Measurements from ENCODE around the gene GBA3.

The GBA3 gene

DNA sequence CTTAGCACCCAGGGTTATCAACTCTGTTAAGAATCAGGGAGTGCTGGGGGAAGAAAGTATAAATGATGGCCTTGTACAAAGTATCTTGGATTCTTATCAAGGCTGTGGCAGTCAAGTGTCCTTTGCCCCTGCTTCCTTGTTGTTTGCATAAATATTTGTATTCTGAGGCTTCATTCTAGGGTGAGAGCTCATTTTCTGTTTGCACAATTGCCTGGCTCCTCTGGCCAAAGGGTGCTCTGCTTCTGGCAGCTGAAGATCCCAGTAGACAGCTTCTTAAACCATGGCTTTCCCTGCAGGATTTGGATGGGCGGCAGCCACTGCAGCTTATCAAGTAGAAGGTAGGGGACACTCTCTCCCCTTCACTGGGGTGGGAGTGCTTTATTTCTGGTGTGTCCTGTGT is at the start of gene GBA3:
GBA3 (plus strand) TSS at position 202 of the 400 bp plus-strand sequence.
- no peak for DNase-seq

DNA sequence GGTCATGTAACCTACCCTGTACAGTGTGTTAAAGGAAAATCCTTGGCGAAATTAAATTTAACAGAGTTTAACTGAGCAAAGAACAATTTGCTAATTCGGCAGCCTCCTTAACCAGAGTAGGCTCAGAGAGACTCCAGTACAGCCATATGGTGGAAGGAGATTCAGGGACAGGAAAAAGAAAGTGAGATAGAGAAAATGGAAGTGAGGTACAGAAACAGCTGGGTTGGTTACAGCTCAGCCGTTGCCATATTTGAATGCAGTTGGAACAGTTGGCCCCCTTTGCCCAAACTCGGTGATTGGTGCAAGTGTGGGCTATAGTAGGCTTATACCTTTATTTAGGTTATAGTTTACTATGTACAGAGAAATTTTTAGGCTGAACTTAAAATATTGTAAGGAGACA is 48.8 kb upstream of the GBA3 start:
- DNase-seq = no peak

DNA sequence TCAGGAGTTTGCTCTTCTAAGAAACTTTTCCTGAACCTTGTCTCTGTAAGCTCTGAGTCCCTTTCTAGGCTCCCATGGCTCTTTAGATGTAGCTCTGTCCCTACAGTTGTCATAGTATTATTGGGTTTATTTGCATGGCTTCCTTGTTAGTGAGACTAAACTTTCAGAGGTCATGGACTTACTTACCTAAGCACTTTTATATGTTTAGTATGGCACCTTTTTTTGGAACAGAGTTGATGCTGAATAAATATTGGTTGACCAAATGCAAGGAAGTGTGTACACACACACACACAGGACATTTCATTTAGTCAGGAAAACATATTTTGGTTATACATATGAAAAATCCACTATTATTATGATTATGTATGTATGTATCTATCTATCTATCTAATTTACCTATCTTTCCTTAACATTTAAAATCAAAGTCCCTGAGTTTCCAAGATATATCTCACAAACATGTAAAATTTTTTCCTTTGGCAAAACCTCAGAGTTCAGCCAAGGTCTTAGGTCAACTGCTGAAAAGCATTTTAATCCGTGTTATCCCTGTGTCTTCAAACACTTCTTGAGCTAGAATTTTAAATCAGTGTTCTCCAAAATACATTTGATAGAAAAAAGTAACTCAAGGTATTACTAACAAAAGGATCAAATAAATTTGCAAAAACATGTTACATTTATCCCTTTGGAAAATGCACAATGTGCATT is 47.1 kb upstream of the GBA3 start:
- no peak for DNase-seq

DNA sequence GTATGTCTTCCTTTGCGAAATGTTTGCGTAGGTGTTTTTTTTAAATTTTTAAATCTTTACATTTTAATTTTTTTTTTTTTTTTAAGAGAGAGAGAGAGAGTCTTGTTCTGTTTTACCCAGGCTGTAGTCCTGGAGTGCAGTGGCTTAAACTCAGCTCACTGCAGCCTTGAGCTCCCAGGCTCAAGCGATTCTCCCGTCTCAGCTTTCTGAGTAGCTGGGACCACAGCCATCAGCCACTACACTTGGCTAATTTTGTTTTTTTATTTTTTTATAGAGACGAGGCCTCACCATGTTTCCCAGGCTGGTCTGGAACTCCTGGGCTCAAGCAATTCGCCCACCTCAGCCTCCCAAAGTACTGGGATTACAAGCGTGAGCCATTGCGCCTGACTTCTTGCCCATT is 43.7 kb upstream of the GBA3 start:
- DNase-seq = no peak

DNA sequence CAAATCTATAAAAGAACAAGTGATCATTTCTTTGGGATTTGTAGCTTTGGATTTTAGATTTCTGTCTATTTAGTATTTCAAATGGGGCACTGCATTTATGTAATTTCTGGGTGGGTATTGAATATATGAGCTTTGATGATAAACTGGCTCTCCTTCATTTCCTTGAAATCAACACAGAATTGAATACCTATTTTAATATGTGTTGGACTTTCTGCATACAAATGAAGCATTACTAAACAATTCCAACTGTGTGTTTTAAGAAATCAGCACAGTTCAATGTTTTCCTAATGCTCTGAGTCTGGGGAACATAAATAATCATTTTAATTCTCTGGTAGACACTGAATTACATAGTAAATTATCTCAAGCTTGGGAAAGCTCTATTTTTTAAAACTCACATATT is 42.0 kb upstream of the GBA3 start:
- DNase-seq = no peak

DNA sequence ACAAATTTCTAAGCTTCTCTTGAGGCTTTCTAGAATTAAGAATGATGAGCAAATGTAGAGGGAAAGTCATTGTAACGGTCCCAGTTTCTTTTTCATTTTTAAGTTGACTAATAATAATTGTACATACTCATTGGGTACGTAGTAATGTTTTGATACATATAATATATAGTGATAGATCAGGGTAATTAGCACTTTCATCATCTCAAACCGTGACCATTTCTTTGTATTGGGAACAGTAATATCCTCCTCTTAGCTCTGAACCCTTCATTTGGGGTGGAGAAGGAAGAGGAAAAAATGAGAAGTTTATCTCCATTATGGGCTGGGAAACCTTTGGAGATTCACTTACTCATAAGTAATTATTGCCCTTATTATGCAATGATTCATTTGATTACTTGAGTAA is 39.0 kb upstream of the GBA3 start:
- no peak for DNase-seq

DNA sequence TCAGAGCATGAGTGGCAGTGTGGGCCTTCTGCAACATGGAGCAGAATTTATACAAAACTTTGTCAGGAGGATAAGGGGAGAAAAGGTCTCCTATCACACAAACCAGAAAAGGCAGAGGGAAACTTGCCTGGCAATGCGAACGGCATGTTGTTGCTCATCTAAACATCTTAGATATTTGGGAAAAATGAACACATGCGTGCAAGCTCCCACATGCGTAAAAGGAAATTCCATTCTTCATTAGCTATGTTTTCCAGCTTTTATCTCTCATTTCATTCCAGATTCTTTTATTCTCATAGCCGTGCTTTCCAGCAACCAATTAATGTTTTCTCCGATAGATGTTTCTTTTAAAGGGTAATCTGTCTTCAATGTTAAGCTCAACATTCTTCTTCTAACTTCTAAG is 31.3 kb upstream of the GBA3 start:
- DNase-seq = no peak

DNA sequence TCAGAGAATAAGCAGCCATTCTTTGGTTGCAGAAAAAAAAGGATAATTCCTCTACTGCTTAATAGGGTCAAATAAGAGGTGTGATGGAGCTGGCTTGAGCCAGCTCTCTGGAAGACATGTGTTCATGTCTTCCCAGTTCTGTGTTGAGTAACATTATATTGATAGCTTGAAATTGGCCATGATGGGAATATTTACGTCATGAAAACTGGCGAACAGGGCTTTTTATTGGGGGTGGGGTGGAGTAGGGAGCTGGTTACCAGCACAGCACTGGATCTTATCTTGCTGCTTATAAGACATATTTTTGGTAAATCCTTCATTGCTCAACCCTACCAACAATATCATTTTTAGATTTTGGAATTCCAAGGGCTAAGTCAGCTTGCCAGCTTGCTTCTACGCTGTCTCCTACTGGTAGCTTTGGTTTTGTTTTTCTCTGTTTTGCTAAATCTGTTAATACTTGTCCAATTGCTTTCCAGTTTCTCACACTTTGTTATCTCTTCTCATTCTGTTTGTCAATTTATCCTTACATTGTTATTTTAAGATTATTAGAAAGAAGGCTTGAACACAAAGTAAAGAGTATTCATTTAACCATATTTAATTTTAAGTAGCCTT is 25.3 kb upstream of the GBA3 start:
- no peak for DNase-seq

DNA sequence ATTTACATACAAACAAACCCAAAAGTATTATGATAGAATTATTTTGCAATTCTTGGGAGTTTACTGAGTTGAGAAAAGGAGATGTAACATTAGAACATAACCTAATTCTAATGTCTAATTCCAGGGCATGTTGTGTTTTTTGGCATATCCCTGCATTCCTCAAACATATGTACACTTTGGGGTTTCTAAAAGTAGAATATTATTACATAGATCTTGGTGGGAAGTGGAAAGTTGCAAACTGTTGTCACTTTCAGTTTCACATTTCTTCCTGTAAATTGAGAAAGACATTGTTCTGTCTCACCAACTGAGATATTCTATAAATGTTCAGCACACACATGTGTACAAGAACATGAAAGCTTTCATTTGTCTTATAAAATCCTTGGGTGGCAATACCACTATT is 24.4 kb upstream of the GBA3 start:
- no peak for DNase-seq

DNA sequence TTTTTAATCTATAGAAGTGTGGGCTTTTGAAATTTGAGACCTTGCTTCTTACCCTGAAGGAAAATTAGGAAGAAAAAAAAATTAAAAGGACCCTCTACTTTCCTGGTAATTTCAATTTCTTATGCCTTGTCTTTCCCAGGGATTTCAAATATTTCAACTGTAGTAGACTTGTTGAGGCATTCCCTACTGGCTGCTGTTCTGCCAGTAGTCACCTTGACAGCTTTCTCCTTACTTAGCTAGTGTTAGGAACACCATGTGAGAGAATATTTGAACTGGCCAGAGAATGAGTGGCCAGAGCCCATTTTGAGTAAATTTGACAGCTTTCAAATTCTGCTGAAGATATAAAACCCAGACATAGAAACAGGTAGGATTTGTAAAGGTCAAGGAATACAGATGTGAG is 24.0 kb upstream of the GBA3 start:
- DNase-seq = no peak

DNA sequence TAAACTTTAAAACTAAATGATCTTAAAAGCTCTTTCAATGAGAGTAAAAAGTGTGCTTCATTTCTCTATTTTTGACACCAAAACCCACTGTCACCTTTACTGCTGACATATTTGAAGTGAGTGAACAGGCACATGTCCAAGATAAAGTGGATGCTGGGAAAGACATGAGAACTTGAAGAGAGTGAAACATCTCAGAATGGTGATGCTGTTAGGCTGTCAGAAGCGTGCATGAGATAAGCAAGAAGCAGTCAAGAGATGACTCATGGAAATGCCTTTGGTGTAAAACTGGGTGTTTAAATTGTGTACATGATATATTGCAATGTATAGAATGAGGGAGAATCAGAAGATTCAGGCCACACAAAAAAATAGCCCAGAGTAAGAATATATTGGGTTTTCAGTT is 21.8 kb upstream of the GBA3 start:
- DNase-seq = no peak

DNA sequence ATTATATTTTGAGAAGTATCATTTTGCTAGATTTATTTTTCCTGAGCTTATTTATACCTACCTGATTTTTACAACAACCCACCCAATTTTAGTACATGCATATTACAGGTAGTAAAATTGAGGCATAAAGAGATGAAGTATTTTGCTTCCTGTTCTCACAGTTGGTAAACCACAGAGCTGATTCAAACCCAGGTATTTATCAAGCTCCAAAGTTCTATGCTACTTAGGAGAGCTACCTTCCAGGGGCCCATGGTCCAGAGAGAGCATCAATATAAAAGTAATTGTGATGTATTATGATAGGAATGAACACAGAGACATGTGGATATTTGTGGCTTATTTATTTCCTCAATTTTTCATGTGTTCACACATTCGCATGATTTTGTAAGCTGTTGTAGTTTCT is 20.2 kb upstream of the GBA3 start:
- no peak for DNase-seq

DNA sequence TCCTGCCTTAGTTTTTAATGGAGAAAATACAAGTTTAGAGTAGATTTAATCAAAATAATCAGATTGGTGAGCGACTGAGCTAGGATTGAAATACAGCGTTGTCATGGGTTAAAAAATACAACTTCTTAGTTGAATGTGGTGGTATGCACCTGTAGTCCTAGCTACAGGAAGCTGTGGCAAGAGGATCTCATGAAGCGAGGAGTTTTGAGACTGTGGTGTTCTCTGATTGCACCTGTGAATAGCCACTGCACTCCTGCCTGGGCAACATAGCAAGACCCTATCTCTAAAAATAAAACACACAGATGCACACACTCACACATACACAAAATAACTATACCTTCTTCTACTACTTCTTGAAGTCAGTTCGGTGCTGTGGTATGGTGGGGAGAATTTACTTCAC is 19.8 kb upstream of the GBA3 start:
- no peak for DNase-seq

DNA sequence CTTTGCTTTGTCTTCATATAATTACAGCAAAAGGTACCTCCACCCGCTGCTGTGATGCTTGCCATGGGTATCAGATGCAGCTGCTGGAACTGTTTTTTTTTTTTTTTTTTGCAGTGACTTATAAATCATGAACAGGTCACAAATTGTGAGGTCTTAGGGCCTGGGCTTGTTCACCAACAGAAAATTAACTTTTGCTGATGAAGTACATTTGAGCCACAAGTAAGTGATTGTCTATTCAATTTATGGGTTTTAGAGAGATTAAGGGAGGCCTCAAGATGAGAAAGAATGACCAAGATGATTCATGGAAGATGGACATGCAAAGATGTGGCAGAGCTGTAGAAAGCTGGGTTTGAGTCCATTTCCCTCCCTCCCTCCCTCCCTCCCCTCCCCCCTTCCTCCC is 18.0 kb upstream of the GBA3 start:
- DNase-seq = no peak

DNA sequence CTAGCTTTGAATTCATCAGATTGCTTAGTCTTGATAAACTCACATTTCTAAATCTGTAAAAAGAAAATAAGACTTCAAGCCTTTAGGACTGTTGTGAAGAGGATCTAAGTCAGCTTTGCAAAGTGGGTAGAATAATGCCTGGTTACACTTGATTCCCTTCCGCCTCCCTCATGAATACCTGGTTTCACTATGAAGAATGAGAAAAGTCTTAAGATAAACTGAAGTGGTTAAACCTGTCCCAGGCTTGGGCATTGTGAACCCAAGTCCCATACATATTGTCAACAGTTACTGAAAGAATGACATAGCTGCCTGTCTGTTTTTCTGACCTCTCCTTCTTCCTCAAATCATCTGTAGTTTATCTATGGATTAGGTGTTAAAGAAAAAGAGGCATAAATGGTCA is 16.7 kb upstream of the GBA3 start:
- no peak for DNase-seq

DNA sequence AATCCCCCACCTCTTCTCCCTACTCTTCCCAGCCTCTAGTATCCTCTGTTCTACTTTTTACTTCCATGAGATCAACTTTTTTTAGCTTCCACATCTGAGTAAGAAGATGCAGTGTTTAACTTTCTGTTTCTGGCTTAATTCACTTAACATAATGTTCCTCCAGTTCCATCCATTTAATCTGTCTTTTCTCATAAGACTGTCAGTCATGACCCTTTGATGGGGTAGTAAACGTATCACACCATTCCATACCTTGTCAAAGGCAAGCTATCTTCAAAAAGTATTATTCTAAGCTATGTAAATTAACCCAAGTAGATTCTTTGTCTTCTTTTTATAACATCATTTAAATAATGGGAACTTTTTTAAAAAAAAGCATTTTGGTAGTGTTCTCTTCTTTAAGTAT is 15.0 kb upstream of the GBA3 start:
- no peak for DNase-seq

DNA sequence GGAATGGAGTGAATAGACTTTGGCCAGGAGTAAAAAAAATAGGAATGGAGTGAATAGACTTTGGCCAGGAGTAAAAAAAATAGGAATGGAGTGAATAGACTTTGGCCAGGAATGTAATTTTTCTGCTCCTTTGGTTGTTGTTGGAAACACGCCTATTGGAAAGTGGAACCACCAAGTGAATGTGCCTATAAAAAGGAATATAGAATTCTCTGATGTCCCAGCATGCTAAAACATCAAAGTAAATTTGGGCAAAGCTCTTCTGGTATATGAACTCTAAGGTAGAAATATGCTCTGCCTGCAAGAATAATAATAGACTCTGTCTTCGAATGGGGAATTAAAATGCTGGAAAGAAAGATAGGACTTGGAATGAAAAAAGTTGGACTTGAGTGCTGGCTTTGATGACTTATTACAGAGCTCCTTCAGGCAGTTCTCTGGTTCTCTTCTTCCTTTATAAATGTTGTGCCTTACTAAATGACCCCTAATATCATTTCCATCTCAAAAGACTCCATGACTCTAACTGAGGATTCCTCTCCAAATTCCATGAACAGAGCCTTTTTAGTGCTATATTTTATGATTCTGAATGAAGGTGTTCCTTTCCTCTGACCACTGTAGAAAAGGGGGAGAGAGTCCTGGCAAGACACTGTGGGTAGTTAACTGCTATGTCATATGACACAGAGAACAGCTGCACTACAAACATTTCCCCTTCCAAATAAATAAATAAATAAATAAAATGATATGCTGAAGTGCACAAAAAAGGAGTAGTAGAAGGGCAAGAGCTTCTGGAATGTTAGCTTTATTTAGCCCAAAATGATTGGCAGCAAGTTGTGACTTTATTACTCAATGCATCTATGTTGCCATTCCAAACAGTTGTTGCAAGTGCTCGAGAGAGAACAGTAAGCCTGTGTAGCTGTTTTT is 13.5 kb upstream of the GBA3 start:
- no peak for DNase-seq

DNA sequence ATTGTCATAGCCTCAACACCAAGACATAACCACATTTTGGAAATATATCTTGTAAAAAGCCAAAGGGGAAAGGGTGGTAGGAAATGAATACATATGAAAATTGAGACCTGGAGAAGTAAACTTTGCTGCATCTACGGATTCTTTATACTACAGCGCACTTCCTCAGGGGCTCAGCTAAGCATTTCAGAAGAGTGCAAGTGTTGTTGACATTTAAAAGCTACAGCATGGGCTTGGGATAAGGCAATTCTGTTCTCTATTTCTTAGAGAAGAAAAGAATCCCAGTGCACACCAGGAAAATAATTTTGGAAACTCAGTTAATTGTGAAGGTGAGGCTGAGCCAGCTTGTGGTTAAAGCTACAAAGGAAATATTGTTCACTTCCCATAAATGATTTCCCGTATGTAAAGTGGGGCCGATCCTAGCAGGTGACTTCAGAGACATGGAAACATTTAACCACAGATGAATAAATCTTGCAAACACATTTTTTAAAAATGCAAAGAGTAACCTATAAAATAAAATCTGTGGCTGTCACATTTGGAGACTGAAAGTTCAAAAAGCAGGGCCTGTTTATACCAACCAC is 12.6 kb upstream of the GBA3 start:
- peak; percentile 22 for DNase-seq

DNA sequence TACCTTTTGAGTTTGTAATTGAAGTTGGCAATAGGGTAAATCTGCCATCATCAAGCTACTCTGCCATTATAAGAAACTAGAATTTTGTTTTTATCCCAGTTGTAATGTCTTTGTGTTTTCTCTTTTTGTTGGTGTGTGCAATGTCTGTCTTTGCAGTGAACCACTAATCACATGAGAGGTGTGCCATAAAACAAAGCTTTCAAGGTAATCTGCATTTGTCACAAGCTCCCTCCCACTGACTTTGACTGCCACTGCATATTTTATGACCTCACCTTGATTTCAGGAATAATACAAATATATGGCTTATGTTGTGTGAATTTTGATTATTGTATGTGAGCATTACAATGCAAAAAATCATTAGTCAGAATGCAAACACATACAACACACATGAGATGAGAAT is 9.0 kb upstream of the GBA3 start:
- no peak for DNase-seq

DNA sequence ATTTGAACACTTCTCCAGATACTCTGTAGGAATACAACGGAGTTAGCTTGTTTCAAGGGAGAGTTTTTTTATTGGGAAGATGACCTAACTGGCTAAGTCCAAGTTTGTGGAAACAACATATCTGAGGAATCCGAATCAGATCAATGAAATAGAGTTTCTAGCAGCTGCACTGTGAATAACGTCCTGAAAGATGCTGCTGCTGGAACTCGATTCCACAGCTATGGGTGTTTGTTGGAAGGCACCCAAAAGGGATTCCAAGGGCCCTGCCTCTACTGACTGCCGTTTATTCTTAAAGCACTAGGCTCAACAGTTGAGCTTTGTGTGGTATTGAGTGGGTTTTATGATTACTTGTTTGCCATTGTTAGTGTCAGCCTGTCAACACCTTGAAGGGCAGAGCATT is 6.6 kb upstream of the GBA3 start:
- DNase-seq = no peak

DNA sequence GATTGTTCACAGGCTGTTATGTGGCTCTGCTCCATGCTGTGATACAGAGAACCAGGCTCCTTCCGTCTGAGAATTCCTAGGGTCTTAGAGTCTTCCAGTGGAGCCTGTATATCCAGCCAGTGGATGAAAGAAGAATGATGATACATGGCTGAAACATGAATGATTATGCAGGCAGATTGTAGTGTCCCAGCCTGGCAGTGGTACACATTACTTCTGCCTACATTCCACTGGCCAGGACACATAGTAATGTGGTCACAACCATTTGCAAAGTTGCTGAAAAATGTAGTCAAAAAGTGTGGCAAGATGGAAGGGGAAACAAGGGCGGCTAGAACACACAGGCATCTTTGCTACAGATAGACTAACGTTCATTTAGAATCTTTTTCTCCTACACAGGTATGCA is 4.5 kb upstream of the GBA3 start:
- no peak for DNase-seq

DNA sequence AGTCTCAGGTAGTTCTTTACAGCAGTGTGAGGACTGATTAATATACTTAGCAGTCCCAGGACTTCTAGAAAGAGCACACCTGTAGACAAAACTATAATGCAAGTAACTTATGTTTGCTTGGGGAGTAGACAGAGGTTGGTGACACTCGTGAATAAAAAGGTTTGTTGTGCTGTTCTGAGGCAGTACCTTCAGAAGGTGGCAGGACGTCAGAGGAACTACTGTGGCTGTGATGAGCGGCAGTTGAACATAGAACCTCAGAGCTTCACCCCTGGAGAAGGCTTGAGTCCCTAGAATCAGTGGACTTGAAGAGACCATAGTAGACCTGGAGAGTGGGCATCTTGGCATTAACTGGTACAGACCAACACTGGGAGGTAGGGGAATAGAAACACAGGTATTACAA is 3.3 kb upstream of the GBA3 start:
- DNase-seq = no peak

DNA sequence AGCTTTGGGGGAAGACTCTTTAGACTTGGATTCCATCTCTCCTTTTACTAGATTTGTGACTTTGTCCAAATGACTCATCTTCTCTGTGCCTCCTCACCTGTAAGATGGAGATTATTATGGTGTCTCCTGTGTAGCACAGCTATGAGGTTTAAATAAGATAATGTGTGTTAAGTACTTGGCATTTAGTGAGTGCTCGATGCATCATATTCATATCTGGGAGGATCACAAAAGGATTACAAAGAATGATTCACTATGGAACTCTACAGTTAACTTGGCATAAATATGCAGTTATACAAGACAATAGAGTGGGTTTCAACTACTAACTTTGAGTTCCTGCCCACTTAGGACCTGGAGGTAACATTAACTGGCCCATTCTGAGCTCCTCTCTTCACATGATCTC is 2.3 kb downstream of the GBA3 start:
- DNase-seq = no peak

DNA sequence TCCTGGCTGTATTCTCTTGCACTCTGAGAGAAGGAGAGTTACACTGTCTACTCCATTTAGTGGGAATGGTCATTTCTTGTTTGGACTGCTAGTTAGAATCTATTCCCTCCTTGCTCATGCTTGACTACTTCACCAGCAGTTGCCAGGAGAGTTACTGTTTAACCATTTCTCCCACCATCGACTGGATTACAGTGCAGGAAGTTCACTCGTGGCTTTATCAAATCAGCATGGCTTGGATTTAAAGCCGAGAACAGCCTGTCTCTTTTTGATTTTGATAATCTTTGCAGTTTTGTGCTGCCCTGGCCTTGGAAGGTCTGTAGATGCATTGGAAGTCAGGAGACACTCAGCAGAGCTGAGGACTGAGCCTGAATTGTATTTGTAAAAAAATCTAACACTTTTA is 3.2 kb downstream of the GBA3 start:
- DNase-seq = no peak
